Immature natural killer cell (primary cell): ENCODE measurements around the gene DLX6. TPM values are rescaled to one million over a fixed set of nuclear protein-coding genes. Genes with fewer than 3 reads are reported as not detected.
A peak's percentile ranks its signal among the peaks of the same experiment; 100 is the strongest.

ENCODE experiments used
- DNase-seq, 3 donors: peaks; one replicate each; pipeline ENCODE4 v3.0.0; 2022; ENCODE audit warnings: mixed read lengths in 1 of 3
- H3K27ac Mint-ChIP-seq, 6 donors: one replicate each; pipeline ENCODE4 v1.8.0; 2020; ENCODE audit warnings: mixed read lengths in 6 of 6, mild to moderate bottlenecking in 5 of 6, inconsistent platforms in 4 of 6, moderate library complexity in 3 of 6
- H3K27me3 Mint-ChIP-seq, 3 donors: one replicate each; pipeline ENCODE4 v1.8.0; 2020 to 2021; ENCODE audit warnings: low read depth in 3 of 3, mild to moderate bottlenecking in 3 of 3, mixed read lengths in 3 of 3, moderate library complexity in 3 of 3, inconsistent platforms in 1 of 3
- H3K36me3 Mint-ChIP-seq, 3 donors: one replicate each; pipeline ENCODE4 v1.8.0; 2020; ENCODE audit warnings: mixed read lengths in 3 of 3, inconsistent platforms in 2 of 3, mild to moderate bottlenecking in 2 of 3
- H3K4me1 Mint-ChIP-seq, 2 donors: one replicate each; pipeline ENCODE4 v1.8.0; 2020; ENCODE audit warnings: inconsistent platforms in 2 of 2, mild to moderate bottlenecking in 2 of 2, mixed read lengths in 2 of 2, moderate library complexity in 1 of 2
- H3K4me3 Mint-ChIP-seq, 5 donors: one replicate each; pipeline ENCODE4 v1.8.0; 2020; ENCODE audit warnings: mild to moderate bottlenecking in 5 of 5, mixed read lengths in 5 of 5, inconsistent platforms in 3 of 5, moderate library complexity in 3 of 5
- H3K9me3 Mint-ChIP-seq, 6 donors: one replicate each; pipeline ENCODE4 v1.8.0; 2020; ENCODE audit warnings: mild to moderate bottlenecking in 6 of 6, mixed read lengths in 6 of 6, inconsistent platforms in 4 of 6, moderate library complexity in 3 of 6
- polyA plus RNA-seq, 3 donors: library from polyadenylated mRNA; unstranded; fragments of 300-500 nt; fragmentation: Illumina TruSeq; gene quantifications; one replicate each; pipeline ENCODE4 v1.2.3, GENCODE V29; 2021

DLX6 gene
- polyA plus RNA-seq, 3 donors from 2014 or later: not detected

- Mint-ChIP-seq H3K36me3 (peaks cover 0 to 3% (median 0%) of the 10 kb centered on the region in 3 donors), H3K4me3 (peak overlapping the region in 1 of 5 donors; percentile 27), H3K9me3 (peaks cover 3 to 40% (median 10%) of the 10 kb centered on the region in 6 donors), H3K27me3 (peaks cover 35 to 83% (median 54%) of the 10 kb centered on the region in 3 donors), H3K27ac (no peak overlapping the region), H3K4me1 (peaks cover 3 to 6% of the 10 kb centered on the region in 2 donors)
- DNase-seq: no peak
These were observed 6.6 kb upstream of the DLX6 start for GRCh38 chr7:96998744-96999143.

GRCh38 chr7:97001221-97001620 lies 4.1 kb upstream of the DLX6 start:
- peaks cover 0 to 30% (median 4%) of the 10 kb centered on the region in 6 donors for H3K9me3 Mint-ChIP-seq
- H3K36me3 Mint-ChIP-seq: peaks cover 0 to 3% (median 0%) of the 10 kb centered on the region in 3 donors
- H3K27me3 Mint-ChIP-seq: peaks cover 26 to 75% (median 58%) of the 10 kb centered on the region in 3 donors
- H3K27ac Mint-ChIP-seq: no peak overlapping the region
- no peak overlapping the region for H3K4me3 Mint-ChIP-seq
- DNase-seq: no peak
- H3K4me1 Mint-ChIP-seq: peaks cover 16 to 20% of the 10 kb centered on the region in 2 donors

- DNase-seq: no peak
- H3K9me3 Mint-ChIP-seq: peaks cover 0 to 30% (median 3%) of the 10 kb centered on the region in 6 donors
- H3K27ac Mint-ChIP-seq: no peak overlapping the region
- H3K36me3 Mint-ChIP-seq: peaks cover 0 to under 1% (median 0%) of the 10 kb centered on the region in 3 donors
- no peak overlapping the region for H3K4me3 Mint-ChIP-seq
- H3K27me3 Mint-ChIP-seq: peaks cover 20 to 75% (median 55%) of the 10 kb centered on the region in 3 donors
- peaks cover 20 to 24% of the 10 kb centered on the region in 2 donors for H3K4me1 Mint-ChIP-seq
These were observed 3.4 kb upstream of the DLX6 start for GRCh38 chr7:97001656-97002554.

DNA sequence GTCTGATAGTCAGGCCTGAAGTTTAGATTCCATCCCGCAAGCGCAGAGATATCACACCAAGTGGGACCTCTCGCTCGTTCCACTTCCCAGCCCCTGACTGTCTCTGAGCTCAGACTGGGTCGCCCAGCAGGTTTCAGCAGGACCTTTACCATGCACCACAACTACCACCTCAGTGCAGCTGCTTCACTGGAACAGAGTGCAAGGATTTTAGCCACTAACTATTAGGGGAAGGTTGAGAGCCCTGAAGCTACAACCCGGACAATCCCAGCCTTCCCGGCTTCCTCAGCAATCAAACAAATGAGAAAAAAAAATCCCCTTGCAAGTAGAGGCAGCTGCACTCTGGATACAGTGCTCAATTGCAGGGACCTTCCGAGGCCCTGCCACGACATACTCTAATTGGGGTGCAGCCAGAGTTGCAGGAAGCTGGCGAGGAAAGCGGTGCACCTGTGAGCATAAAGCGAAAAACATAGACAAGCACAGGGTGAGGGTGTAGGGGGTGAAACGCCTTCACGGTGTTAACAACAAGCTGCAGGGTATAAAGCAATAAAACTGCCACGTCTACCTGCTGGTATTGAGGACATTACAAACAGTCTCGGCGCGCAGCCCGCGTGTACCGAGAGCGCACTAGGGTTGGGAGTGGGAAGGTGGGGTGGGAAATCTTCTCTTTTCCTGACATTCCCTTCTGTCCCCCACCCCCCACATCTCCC lies 2.6 kb upstream of the DLX6 start:
- Mint-ChIP-seq H3K27ac (no peak overlapping the region), H3K9me3 (peaks cover 0 to 30% (median 3%) of the 10 kb centered on the region in 6 donors), H3K36me3 (no peaks in the 10 kb centered on the region), H3K27me3 (peaks cover 19 to 73% (median 57%) of the 10 kb centered on the region in 3 donors), H3K4me3 (peak overlapping the region in 2 of 5 donors; percentile 17), H3K4me1 (peaks cover 24 to 30% of the 10 kb centered on the region in 2 donors)
- DNase-seq: no peak

DNA sequence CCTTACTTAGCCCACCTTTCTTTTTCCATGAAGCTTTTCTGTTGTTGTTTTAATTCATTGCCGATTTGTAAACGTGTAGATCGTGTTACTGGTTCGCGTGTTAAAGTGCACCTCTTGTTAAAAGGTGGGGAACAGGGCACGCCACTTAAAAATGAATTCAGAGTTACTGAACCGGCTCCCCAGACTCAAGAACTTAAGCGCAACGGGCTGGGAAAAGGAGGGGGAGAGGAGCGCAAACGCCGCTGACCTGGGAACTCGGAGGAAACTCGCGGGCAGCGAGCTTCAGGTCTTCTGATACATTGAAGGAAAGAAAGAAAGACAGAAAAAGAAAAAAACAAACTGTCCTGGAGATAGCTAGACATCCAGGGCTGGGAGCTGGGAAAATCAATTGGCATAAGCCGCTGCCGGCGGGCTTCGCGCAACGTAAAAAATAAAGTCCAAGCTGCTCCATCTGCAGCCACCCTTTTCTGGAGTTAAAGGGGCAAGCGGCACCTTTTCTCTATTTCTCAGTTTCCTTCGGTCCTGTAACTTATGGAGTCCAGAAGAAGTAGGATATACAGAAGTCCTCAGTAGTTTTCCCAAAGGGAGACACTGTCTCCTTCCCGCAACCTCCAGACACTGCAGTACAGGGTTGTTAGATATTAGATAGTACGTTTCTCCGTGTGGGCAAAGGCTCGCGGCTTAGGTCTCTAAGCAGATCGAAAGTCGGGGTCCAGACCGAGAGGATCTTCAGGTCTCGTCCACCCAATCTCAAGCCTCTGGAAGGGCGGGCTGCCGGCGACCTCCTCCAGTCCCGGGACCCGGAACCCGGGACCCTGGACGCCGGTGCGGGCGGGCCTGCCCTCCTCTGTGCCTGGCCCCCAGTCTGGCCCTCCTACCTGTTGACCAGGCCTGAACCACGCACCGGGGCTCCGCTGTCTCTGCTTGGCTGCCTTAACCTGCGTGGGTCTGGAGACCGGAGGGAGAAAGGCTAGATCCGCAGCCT lies 1.8 kb upstream of the DLX6 start:
- H3K4me3 Mint-ChIP-seq: peak overlapping the region in 4 of 5 donors; percentile 14 to 74 (median 44)
- H3K27ac Mint-ChIP-seq: no peak overlapping the region
- peaks cover 0 to 30% (median 1%) of the 10 kb centered on the region in 6 donors for H3K9me3 Mint-ChIP-seq
- peaks cover 24 to 30% of the 10 kb centered on the region in 2 donors for H3K4me1 Mint-ChIP-seq
- peaks cover 23 to 71% (median 57%) of the 10 kb centered on the region in 3 donors for H3K27me3 Mint-ChIP-seq
- no peaks in the 10 kb centered on the region for H3K36me3 Mint-ChIP-seq
- DNase-seq: no peak

DNA sequence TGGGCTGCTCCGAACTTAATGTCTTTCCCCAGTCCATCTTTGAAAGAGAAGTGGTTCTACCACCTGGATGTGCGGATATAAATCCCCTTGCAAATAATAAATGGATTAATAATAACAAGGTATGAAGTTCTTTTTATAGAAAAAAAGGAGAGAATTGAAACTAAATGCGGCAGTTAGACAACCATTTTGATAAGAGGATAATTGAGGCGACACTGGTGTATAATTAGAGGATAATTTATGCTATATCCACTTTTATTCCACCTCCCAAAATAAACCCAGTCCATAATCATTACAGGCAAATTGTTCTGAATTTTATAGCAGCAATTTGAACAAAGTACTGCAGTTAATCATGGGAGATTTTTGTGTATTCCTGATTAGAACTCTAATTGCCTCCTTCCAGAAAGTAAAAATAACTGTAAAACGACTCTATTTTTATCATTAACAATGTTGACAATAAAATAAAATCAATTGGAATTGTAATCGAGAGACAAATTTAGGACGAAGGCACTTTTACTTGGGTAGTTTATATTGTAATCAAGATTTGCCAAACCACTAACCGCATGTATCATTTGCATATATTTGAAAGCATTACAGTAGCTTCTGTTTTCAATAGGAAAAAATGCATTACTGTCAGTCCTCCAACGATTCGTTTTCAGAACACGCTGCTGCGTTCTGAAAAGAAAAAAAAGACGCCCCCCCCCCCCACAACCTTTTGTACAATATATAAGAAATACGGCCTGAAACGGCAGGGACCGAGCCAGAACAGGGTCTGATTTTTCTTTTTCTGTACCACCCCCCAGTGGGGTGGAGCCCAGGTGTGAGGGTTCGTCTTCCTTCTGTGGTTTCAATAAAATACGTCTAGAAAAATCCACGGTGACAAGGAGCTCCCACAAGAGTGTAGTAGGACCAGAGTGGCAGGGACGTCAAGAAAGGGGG lies 838 bp upstream of the DLX6 start:
- Mint-ChIP-seq H3K36me3 (no peaks in the 10 kb centered on the region), H3K9me3 (peaks cover 0 to 22% (median 1%) of the 10 kb centered on the region in 6 donors), H3K4me3 (peak overlapping the region; percentile 60 to 80 (median 74)), H3K27me3 (peaks cover 22 to 64% (median 49%) of the 10 kb centered on the region in 3 donors), H3K4me1 (peaks cover 24 to 30% of the 10 kb centered on the region in 2 donors), H3K27ac (no peak overlapping the region)
- no peak for DNase-seq

GRCh38 chr7:97006055-97006815 lies 882 bp downstream of the DLX6 start:
- peaks cover 0 to 3% (median 3%) of the 10 kb centered on the region in 3 donors for H3K36me3 Mint-ChIP-seq
- peaks cover 0 to 21% (median 3%) of the 10 kb centered on the region in 6 donors for H3K9me3 Mint-ChIP-seq
- no peak overlapping the region for H3K27ac Mint-ChIP-seq
- DNase-seq: peak; percentile 31 to 37 (median 34)
- peaks cover 21 to 68% (median 50%) of the 10 kb centered on the region in 3 donors for H3K27me3 Mint-ChIP-seq
- H3K4me1 Mint-ChIP-seq: peaks cover 24 to 30% of the 10 kb centered on the region in 2 donors
- H3K4me3 Mint-ChIP-seq: peak overlapping the region; percentile 60 to 79 (median 75)

DNA sequence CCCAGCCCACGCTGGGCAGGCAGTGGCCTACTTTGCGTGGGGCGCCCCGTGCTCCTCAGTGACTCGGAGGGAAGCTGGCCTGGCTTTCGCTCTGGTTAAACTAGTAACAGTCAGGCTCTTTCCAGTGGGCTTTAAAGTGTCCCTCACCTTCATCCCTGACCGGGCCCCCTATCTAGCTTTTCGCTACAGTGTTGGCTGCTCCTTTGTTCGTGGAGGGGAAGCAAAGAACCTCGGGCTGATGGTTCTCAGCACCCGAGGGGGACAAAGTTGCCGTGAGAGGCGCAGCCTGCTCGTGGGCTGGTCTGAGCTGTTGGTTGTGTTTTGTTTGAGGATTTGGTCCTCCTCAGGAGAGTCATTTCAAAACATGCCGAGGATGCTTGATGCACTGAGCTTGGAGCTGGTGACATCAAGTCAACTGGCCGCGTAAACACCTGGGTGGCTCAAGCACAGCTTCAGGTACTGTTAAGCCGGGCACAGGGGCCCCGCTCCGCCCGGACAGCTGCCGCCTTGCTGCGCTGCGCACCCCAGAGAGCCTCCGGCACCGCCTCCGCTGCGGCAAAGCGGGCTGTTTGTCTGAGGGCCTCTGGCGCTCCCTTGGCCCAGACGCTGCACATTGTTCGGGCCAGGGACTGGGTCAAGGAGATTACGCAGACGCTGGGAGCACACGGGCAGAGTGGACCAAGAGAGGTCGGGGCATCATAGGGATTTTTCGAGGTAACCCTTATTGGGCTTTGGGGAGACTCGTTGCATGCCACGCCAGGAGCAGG lies 1.6 kb downstream of the DLX6 start:
- Mint-ChIP-seq H3K27me3 (peaks cover 27 to 67% (median 47%) of the 10 kb centered on the region in 3 donors), H3K36me3 (peaks cover 0 to 4% (median 3%) of the 10 kb centered on the region in 3 donors), H3K4me3 (peak overlapping the region; percentile 42 to 77 (median 75)), H3K4me1 (peaks cover 24 to 30% of the 10 kb centered on the region in 2 donors), H3K9me3 (peaks cover 0 to 26% (median 4%) of the 10 kb centered on the region in 6 donors), H3K27ac (no peak overlapping the region)
- DNase-seq: no peak

GRCh38 chr7:97007583-97007861 lies 2.2 kb downstream of the DLX6 start:
- Mint-ChIP-seq H3K9me3 (peaks cover 0 to 29% (median 4%) of the 10 kb centered on the region in 6 donors), H3K27me3 (peaks cover 29 to 65% (median 47%) of the 10 kb centered on the region in 3 donors), H3K4me1 (peaks cover 24 to 30% of the 10 kb centered on the region in 2 donors), H3K36me3 (peaks cover 0 to 4% (median 3%) of the 10 kb centered on the region in 3 donors), H3K27ac (no peak overlapping the region), H3K4me3 (peak overlapping the region in 2 of 5 donors; percentile 7 to 27)
- DNase-seq: no peak

GRCh38 chr7:97008275-97008917 lies 3.0 kb downstream of the DLX6 start:
- H3K9me3 Mint-ChIP-seq: peaks cover 0 to 25% (median 5%) of the 10 kb centered on the region in 6 donors
- no peak overlapping the region for H3K27ac Mint-ChIP-seq
- no peak overlapping the region for H3K4me3 Mint-ChIP-seq
- peaks cover 0 to 4% (median 3%) of the 10 kb centered on the region in 3 donors for H3K36me3 Mint-ChIP-seq
- H3K4me1 Mint-ChIP-seq: peaks cover 22 to 24% of the 10 kb centered on the region in 2 donors
- DNase-seq: no peak
- H3K27me3 Mint-ChIP-seq: peaks cover 29 to 61% (median 45%) of the 10 kb centered on the region in 3 donors
